SK-N-SH (cell line): Measurements from ENCODE around the gene PNMA3. TPM values are rescaled to one million over a fixed set of nuclear protein-coding genes. Genes with fewer than 3 reads are reported as not detected.
A peak's percentile ranks its signal among the peaks of the same experiment; 100 is the strongest.

Experiments used
- CTCF ChIA-PET: fragments of 300-600, 350-600 bp; formaldehyde crosslinking; extraction: SDS; loops from one replicate; lab custom pipeline; 2021; lab: Yijun Ruan, JAX
- POLR2A ChIA-PET: fragments of 350-600 bp; sonication (Branson Sonifier 250); formaldehyde crosslinking; extraction: SDS; loops from one replicate; lab custom pipeline; 2020; ENCODE audit warnings: antibody characterized with exemption, inconsistent platforms; lab: Yijun Ruan, JAX
- DNase-seq: peaks from one replicate; pipeline ENCODE4 v3.0.0; 2012
- H2AFZ ChIP-seq: fragments of 200-600 bp; sonication (generic); 2 replicates; pipeline ENCODE4 v1.8.1; 2016; ENCODE audit warnings: antibody characterized with exemption, mild to moderate bottlenecking, low read depth
- H3F3A ChIP-seq: fragments of 200-600 bp; sonication (generic); replicated peaks from 2 replicates; pipeline ENCODE3; 2016; ENCODE audit warnings: antibody characterized with exemption, mild to moderate bottlenecking; ENCODE audit not compliant: insufficient read depth
- H3K27ac ChIP-seq, 2 experiments: fragments of 200-500 bp in 1 of 2; fragments of 200-600 bp in 1 of 2; sonication (Bioruptor generic) in 1 of 2; sonication (generic), shearing (Covaris generic) in 1 of 2; 2 replicates each; pipeline versions ENCODE4 v1.5.1 to v1.6.1; 2014 to 2016; ENCODE audit warnings: low read depth in 2 of 2, inconsistent platforms in 1 of 2, low read length in 1 of 2, mild to moderate bottlenecking in 1 of 2, mixed read lengths in 1 of 2
- H3K27me3 ChIP-seq: fragments of 200-600 bp; sonication (generic), shearing (Covaris generic); 2 replicates; pipeline ENCODE4 v1.6.1; 2016; ENCODE audit warnings: mixed run types; ENCODE audit not compliant: insufficient read depth
- H3K36me3 ChIP-seq, 2 experiments: fragments of 200-500 bp in 1 of 2; fragments of 200-600 bp in 1 of 2; sonication (Bioruptor generic) in 1 of 2; sonication (generic) in 1 of 2; replicated peaks in 1 of 2; 2 replicates each; pipeline versions ENCODE3 to v1.5.1; 2014 to 2016; ENCODE audit warnings: low read length in 1 of 2, mild to moderate bottlenecking in 1 of 2; ENCODE audit not compliant: insufficient read depth in 2 of 2, control insufficient read depth in 1 of 2
- H3K4me1 ChIP-seq, 2 experiments: fragments of 200-500 bp in 1 of 2; fragments of 200-600 bp in 1 of 2; sonication (Bioruptor generic) in 1 of 2; sonication (generic), shearing (Covaris generic) in 1 of 2; 2 replicates each; pipeline versions ENCODE4 v1.5.1 to v1.6.1; 2014 to 2016; ENCODE audit warnings: low read depth in 1 of 2, low read length in 1 of 2, mixed run types in 1 of 2; ENCODE audit not compliant: insufficient read depth in 2 of 2, control insufficient read depth in 1 of 2
- H3K4me2 ChIP-seq: fragments of 200-600 bp; sonication (generic), shearing (Covaris generic); 2 replicates; pipeline ENCODE4 v1.6.1; 2017; ENCODE audit warnings: mixed run types
- H3K4me3 ChIP-seq, 2 experiments: fragments of 200-500 bp in 1 of 2; fragments of 200-600 bp in 1 of 2; sonication (Bioruptor generic) in 1 of 2; sonication (generic), shearing (Covaris generic) in 1 of 2; 2 replicates each; pipeline versions ENCODE4 v1.5.1 to v1.8.1; 2014 to 2016; ENCODE audit warnings: low read depth in 2 of 2, inconsistent platforms in 1 of 2, low read length in 1 of 2, mild to moderate bottlenecking in 1 of 2, mixed read lengths in 1 of 2, moderate library complexity in 1 of 2
- H3K79me2 ChIP-seq: fragments of 200-600 bp; sonication (generic); 2 replicates; pipeline ENCODE4 v1.8.1; 2017; ENCODE audit warnings: mild to moderate bottlenecking; ENCODE audit not compliant: insufficient read depth
- H3K9ac ChIP-seq: fragments of 200-600 bp; sonication (generic); 2 replicates; pipeline ENCODE4 v1.6.1; 2017; ENCODE audit warnings: mixed run types
- H3K9me2 ChIP-seq: fragments of 200-600 bp; sonication (generic); 2 replicates; pipeline ENCODE4 v1.6.1; 2017; ENCODE audit warnings: mixed run types
- H3K9me3 ChIP-seq: fragments of 200-600 bp; sonication (generic); 2 replicates; pipeline ENCODE4 v1.6.1; 2017; ENCODE audit warnings: mixed run types, mild to moderate bottlenecking, moderate library complexity
- H4K20me1 ChIP-seq: fragments of 200-600 bp; sonication (generic); 2 replicates; pipeline ENCODE4 v1.6.1; 2017; ENCODE audit warnings: mild to moderate bottlenecking, mixed run types; ENCODE audit not compliant: insufficient read depth
- ELF1 ChIP-seq: IDR thresholded peaks from 2 replicates; pipeline ENCODE4 v1.4.0; 2012
- FOXJ3 ChIP-seq: sonication (generic); formaldehyde crosslinking; IDR thresholded peaks from 2 replicates; pipeline ENCODE4 v1.5.1; 2020; ENCODE audit warnings: mild to moderate bottlenecking, missing genetic modification reagents
- MEF2A ChIP-seq: IDR thresholded peaks from 2 replicates; pipeline ENCODE4 v1.4.0; 2012; ENCODE audit warnings: low read depth, borderline replicate concordance
- NRF1 ChIP-seq: IDR thresholded peaks from 2 replicates; pipeline ENCODE4 v1.6.1; 2012; ENCODE audit warnings: low read depth, mild to moderate bottlenecking, low read length
- POLR2AphosphoS5 ChIP-seq: IDR thresholded peaks from 2 replicates; pipeline ENCODE4 v1.6.1; 2012; ENCODE audit warnings: low read depth, low read length
- RAD21 ChIP-seq: IDR thresholded peaks from 2 replicates; pipeline ENCODE4 v1.6.1; 2012; ENCODE audit warnings: mild to moderate bottlenecking, low read length
- RCOR1 ChIP-seq: fragments of 150-350 bp; IDR thresholded peaks from 2 replicates; pipeline ENCODE4 v1.6.1; 2017; ENCODE audit warnings: antibody characterized with exemption, low read length
- RFX5 ChIP-seq: IDR thresholded peaks from 2 replicates; pipeline ENCODE4 v1.6.1; 2012; ENCODE audit warnings: mild to moderate bottlenecking, improper control_type of control experiment, low read length
- SIN3A ChIP-seq: IDR thresholded peaks from 2 replicates; pipeline ENCODE4 v1.6.1; 2012; ENCODE audit warnings: low read depth, mild to moderate bottlenecking, low read length, moderate library complexity, borderline replicate concordance
- TAF1 ChIP-seq: IDR thresholded peaks from 2 replicates; pipeline ENCODE4 v1.6.1; 2012; ENCODE audit warnings: low read depth, mild to moderate bottlenecking, low read length, moderate library complexity, borderline replicate concordance
- TCF12 ChIP-seq: IDR thresholded peaks from 2 replicates; pipeline ENCODE4 v1.4.0; 2012
- WGBS: methylation state at CpG from one replicate; pipeline ENCODE4 v1.1.6; 2017; ENCODE audit warnings: low lambda C conversion rate; 5-methylcytosine and 5-hydroxymethylcytosine counted together
- polyA plus RNA-seq, 3 experiments: library from polyadenylated mRNA; depleted of rRNA; stranded (reverse); fragments of >200 nt; gene quantifications; 2 replicates each; pipeline ENCODE4 v1.2.3, GENCODE V29; 2012
- TF ChIP-seq, protein P1 (sequence below): fragments of 150-350 bp; IDR thresholded peaks from 2 replicates; pipeline ENCODE4 v1.6.1; 2017; ENCODE audit warnings: antibody characterized with exemption, low read length, low read depth, borderline replicate concordance
- TF ChIP-seq, protein P2 (sequence below): fragments of 200-600 bp; sonication (generic); IDR thresholded peaks from 2 replicates; pipeline ENCODE4 v1.6.1; 2017; ENCODE audit warnings: antibody characterized with exemption, mild to moderate bottlenecking, moderate library complexity
- TF ChIP-seq, protein P3 (sequence below): IDR thresholded peaks from 2 replicates; pipeline ENCODE4; 2012
- TF ChIP-seq, protein P4 (sequence below): IDR thresholded peaks from 2 replicates; pipeline ENCODE4 v1.4.0; 2012; ENCODE audit warnings: low read depth
- TF ChIP-seq, protein P5 (sequence below): IDR thresholded peaks from 2 replicates; pipeline ENCODE4 v1.4.0; 2012; ENCODE audit warnings: low read depth, borderline replicate concordance
- TF ChIP-seq, protein P6 (sequence below): fragments of 150-350 bp; IDR thresholded peaks from 2 replicates; pipeline ENCODE4 v1.6.1; 2016; ENCODE audit warnings: mild to moderate bottlenecking, low read depth, low read length
- TF ChIP-seq, protein P7 (sequence below): IDR thresholded peaks from 2 replicates; pipeline ENCODE4 v1.4.0; 2012; ENCODE audit warnings: low read depth, borderline replicate concordance

PNMA3 gene
- polyA plus RNA-seq, 1 of the 3 experiments (the other 2 are of a cell fraction), result 0.12 TPM

DNA sequence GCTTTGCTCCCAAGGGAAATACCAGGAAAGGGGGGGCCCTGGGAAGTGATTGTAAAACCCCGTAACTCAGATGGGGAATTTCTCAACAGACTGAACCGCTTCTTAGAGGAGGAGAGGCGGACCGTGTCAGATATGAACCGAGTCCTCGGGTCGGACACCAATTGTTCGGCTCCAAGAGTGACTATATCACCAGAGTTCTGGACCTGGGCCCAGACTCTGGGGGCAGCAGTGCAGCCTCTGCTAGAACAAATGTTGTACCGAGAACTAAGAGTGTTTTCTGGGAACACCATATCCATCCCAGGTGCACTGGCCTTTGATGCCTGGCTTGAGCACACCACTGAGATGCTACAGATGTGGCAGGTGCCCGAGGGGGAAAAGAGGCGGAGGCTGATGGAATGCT is 1.0 kb downstream of the PNMA3 start:
- no peaks in the 10 kb centered on the region for H3K36me3 ChIP-seq
- peaks cover 15% of the 10 kb centered on the region; the same call in 1 of the 2 replicates for H3K27me3 ChIP-seq
- no peaks in the 10 kb centered on the region for H3K9me2 ChIP-seq
- H3K9me3 ChIP-seq, result no peaks in the 10 kb centered on the region
- H3K9ac ChIP-seq, result no peak overlapping the region
- POLR2A ChIA-PET, result no interaction called here
- no peaks in the 10 kb centered on the region; a peak in 1 of 4 replicates for H3K4me1 ChIP-seq
- TF ChIP-seq ELF1, result no peak
- TF ChIP-seq, protein P1, sequence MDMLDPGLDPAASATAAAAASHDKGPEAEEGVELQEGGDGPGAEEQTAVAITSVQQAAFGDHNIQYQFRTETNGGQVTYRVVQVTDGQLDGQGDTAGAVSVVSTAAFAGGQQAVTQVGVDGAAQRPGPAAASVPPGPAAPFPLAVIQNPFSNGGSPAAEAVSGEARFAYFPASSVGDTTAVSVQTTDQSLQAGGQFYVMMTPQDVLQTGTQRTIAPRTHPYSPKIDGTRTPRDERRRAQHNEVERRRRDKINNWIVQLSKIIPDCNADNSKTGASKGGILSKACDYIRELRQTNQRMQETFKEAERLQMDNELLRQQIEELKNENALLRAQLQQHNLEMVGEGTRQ, result no peak
- TF ChIP-seq FOXJ3 (CRISPR knock-in tag), result no peak
- TF ChIP-seq, protein P2, sequence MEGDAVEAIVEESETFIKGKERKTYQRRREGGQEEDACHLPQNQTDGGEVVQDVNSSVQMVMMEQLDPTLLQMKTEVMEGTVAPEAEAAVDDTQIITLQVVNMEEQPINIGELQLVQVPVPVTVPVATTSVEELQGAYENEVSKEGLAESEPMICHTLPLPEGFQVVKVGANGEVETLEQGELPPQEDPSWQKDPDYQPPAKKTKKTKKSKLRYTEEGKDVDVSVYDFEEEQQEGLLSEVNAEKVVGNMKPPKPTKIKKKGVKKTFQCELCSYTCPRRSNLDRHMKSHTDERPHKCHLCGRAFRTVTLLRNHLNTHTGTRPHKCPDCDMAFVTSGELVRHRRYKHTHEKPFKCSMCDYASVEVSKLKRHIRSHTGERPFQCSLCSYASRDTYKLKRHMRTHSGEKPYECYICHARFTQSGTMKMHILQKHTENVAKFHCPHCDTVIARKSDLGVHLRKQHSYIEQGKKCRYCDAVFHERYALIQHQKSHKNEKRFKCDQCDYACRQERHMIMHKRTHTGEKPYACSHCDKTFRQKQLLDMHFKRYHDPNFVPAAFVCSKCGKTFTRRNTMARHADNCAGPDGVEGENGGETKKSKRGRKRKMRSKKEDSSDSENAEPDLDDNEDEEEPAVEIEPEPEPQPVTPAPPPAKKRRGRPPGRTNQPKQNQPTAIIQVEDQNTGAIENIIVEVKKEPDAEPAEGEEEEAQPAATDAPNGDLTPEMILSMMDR, result no peak
- no peak for TF ChIP-seq TCF12
- no peak for TF ChIP-seq RAD21
- TF ChIP-seq, protein P3, sequence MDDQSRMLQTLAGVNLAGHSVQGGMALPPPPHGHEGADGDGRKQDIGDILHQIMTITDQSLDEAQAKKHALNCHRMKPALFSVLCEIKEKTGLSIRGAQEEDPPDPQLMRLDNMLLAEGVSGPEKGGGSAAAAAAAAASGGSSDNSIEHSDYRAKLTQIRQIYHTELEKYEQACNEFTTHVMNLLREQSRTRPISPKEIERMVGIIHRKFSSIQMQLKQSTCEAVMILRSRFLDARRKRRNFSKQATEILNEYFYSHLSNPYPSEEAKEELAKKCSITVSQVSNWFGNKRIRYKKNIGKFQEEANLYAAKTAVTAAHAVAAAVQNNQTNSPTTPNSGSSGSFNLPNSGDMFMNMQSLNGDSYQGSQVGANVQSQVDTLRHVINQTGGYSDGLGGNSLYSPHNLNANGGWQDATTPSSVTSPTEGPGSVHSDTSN, result no peak
- no peak for TF ChIP-seq POLR2AphosphoS5
- TF ChIP-seq, protein P4, sequence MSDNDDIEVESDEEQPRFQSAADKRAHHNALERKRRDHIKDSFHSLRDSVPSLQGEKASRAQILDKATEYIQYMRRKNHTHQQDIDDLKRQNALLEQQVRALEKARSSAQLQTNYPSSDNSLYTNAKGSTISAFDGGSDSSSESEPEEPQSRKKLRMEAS, result no peak
- no peak for TF ChIP-seq RFX5
- TF ChIP-seq, protein P5, sequence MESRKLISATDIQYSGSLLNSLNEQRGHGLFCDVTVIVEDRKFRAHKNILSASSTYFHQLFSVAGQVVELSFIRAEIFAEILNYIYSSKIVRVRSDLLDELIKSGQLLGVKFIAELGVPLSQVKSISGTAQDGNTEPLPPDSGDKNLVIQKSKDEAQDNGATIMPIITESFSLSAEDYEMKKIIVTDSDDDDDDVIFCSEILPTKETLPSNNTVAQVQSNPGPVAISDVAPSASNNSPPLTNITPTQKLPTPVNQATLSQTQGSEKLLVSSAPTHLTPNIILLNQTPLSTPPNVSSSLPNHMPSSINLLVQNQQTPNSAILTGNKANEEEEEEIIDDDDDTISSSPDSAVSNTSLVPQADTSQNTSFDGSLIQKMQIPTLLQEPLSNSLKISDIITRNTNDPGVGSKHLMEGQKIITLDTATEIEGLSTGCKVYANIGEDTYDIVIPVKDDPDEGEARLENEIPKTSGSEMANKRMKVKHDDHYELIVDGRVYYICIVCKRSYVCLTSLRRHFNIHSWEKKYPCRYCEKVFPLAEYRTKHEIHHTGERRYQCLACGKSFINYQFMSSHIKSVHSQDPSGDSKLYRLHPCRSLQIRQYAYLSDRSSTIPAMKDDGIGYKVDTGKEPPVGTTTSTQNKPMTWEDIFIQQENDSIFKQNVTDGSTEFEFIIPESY, result no peak
- no peak for TF ChIP-seq NRF1
- no peak for TF ChIP-seq MEF2A
- TF ChIP-seq, protein P6, sequence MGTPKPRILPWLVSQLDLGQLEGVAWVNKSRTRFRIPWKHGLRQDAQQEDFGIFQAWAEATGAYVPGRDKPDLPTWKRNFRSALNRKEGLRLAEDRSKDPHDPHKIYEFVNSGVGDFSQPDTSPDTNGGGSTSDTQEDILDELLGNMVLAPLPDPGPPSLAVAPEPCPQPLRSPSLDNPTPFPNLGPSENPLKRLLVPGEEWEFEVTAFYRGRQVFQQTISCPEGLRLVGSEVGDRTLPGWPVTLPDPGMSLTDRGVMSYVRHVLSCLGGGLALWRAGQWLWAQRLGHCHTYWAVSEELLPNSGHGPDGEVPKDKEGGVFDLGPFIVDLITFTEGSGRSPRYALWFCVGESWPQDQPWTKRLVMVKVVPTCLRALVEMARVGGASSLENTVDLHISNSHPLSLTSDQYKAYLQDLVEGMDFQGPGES, result no peak
- TF ChIP-seq, protein P7, sequence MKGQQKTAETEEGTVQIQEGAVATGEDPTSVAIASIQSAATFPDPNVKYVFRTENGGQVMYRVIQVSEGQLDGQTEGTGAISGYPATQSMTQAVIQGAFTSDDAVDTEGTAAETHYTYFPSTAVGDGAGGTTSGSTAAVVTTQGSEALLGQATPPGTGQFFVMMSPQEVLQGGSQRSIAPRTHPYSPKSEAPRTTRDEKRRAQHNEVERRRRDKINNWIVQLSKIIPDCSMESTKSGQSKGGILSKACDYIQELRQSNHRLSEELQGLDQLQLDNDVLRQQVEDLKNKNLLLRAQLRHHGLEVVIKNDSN, result no peak
- no peak for TF ChIP-seq TAF1
- no peak for TF ChIP-seq RCOR1
- no peak for TF ChIP-seq SIN3A
- TF ChIP-seq, all 33 proteins: peak for 0
- CTCF ChIA-PET, result no interaction called here
- Histone ChIP-seq H3K4me2 (no peak overlapping the region), H2AFZ (no peak overlapping the region), H3K79me2 (no peaks in the 10 kb centered on the region), H3F3A (no peaks in the 10 kb centered on the region), H4K20me1 (no peaks in the 10 kb centered on the region), H3K27ac (no peak overlapping the region), H3K4me3 (no peak overlapping the region)
- peak; percentile 13 for DNase-seq
- WGBS, result 27% methylated on average over 11 of the region's 11 CpGs
